Osteoblast (primary cell): ENCODE data around the gene GJA4. TPM values are rescaled to one million over a fixed set of nuclear protein-coding genes. Genes with fewer than 3 reads are reported as not detected.

Experiments used
- DNase-seq: peaks from one replicate; pipeline ENCODE4 v3.0.0; 2011; ENCODE audit warnings: low spot score, mixed read lengths; ENCODE audit not compliant: insufficient read length; ENCODE audit errors: missing footprints
- H2AFZ ChIP-seq: 2 replicates; pipeline ENCODE4 v1.6.0; 2011; ENCODE audit warnings: mild to moderate bottlenecking, low read length
- H3K27ac ChIP-seq: 2 replicates; pipeline ENCODE4 v1.5.1; 2011; ENCODE audit warnings: mild to moderate bottlenecking, low read depth, low read length, moderate library complexity
- H3K27me3 ChIP-seq: 2 replicates; pipeline ENCODE4 v1.6.0; 2012; ENCODE audit warnings: mild to moderate bottlenecking, control low read depth, inconsistent platforms, low read length, moderate library complexity; ENCODE audit not compliant: insufficient read depth
- H3K36me3 ChIP-seq: 2 replicates; pipeline ENCODE4 v1.5.1; 2011; ENCODE audit warnings: mild to moderate bottlenecking, low read length, control low read depth, moderate library complexity; ENCODE audit not compliant: insufficient read depth
- H3K4me1 ChIP-seq: 2 replicates; pipeline ENCODE4 v1.5.1; 2011; ENCODE audit warnings: mild to moderate bottlenecking, low read length, control low read depth, moderate library complexity; ENCODE audit not compliant: insufficient read depth
- H3K4me2 ChIP-seq: 2 replicates; pipeline ENCODE4 v1.6.0; 2011; ENCODE audit warnings: mild to moderate bottlenecking, low read length; ENCODE audit not compliant: insufficient read depth
- H3K4me3 ChIP-seq: fragments of 200-600 bp; sonication (generic); 3 replicates; pipeline ENCODE4 v1.5.1; 2012; ENCODE audit warnings: mild to moderate bottlenecking, low read length, inconsistent platforms; ENCODE audit not compliant: insufficient read depth
- H3K79me2 ChIP-seq: 2 replicates; pipeline ENCODE4 v1.6.0; 2012; ENCODE audit warnings: mild to moderate bottlenecking, low read length, control low read depth, inconsistent platforms; ENCODE audit not compliant: insufficient read depth
- H3K9me3 ChIP-seq: 2 replicates; pipeline ENCODE4 v1.5.1; 2011; ENCODE audit warnings: low read depth, low read length, control low read depth
- H4K20me1 ChIP-seq: 2 replicates; pipeline ENCODE4 v1.6.0; 2012; ENCODE audit warnings: mild to moderate bottlenecking, low read length, control low read depth; ENCODE audit not compliant: insufficient read depth
- CTCF ChIP-seq: IDR thresholded peaks from 2 replicates; pipeline ENCODE4 v1.5.1; 2011; ENCODE audit warnings: mild to moderate bottlenecking, low read depth, low read length, moderate library complexity; ENCODE audit errors: extremely low read depth
- total RNA-seq: library from RNA; depleted of rRNA; stranded (reverse); fragments of >200 nt; gene quantifications from 2 replicates; pipeline ENCODE4 v1.2.3, GENCODE V29; 2012

The GJA4 gene
- total RNA-seq, 1 donor, result not detected

DNA sequence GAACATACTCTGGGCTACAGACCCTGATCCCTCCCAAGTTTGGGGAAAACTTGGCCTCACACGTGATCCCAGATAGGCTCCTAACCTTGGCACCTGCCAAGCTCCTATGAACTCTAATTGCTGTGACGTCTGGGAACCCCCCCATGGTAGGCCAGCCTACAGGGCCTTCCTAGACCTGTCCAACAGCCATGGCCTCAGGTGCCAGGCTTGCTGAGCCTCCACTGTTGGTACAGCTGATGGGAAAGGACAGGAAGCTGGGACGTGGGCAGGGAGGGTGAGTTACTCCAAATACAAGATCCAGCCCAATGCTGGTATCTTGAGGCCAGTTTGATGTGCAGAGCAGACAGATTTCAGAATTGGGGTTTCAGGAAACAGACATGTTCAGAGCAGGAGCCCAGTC is 47.6 kb downstream of the GJA4 start:
- no peak for TF ChIP-seq CTCF
- Histone ChIP-seq H3K4me2 (no peak overlapping the region), H4K20me1 (peaks cover 20% of the 10 kb centered on the region), H3K27me3 (no peaks in the 10 kb centered on the region), H3K36me3 (no peaks in the 10 kb centered on the region), H3K4me3 (no peak overlapping the region), H2AFZ (no peak overlapping the region), H3K4me1 (peaks cover 3% of the 10 kb centered on the region), H3K9me3 (no peaks in the 10 kb centered on the region), H3K27ac (no peak overlapping the region), H3K79me2 (no peaks in the 10 kb centered on the region)
- no peak for DNase-seq

GRCh38 chr1:34842073-34842472 is 49.3 kb downstream of the GJA4 start:
- H2AFZ ChIP-seq, result no peak overlapping the region
- H3K4me1 ChIP-seq, result no peaks in the 10 kb centered on the region
- no peak overlapping the region for H3K4me2 ChIP-seq
- no peak overlapping the region for H3K27ac ChIP-seq
- H3K4me3 ChIP-seq, result no peak overlapping the region
- no peaks in the 10 kb centered on the region for H3K36me3 ChIP-seq
- no peaks in the 10 kb centered on the region for H3K79me2 ChIP-seq
- H4K20me1 ChIP-seq, result peaks cover 23% of the 10 kb centered on the region
- H3K9me3 ChIP-seq, result no peaks in the 10 kb centered on the region
- no peak for TF ChIP-seq CTCF
- H3K27me3 ChIP-seq, result no peaks in the 10 kb centered on the region
- no peak for DNase-seq

- Histone ChIP-seq H3K4me1 (no peaks in the 10 kb centered on the region), H3K36me3 (no peaks in the 10 kb centered on the region), H2AFZ (no peak overlapping the region), H3K4me3 (no peak overlapping the region), H3K27me3 (no peaks in the 10 kb centered on the region), H3K79me2 (no peaks in the 10 kb centered on the region), H4K20me1 (peaks cover 31% of the 10 kb centered on the region), H3K9me3 (no peaks in the 10 kb centered on the region), H3K27ac (no peak overlapping the region), H3K4me2 (no peak overlapping the region)
- no peak for TF ChIP-seq CTCF
- DNase-seq, result no peak
Observed at GRCh38 chr1:34842952-34843371, 50.2 kb downstream of the GJA4 start.

DNA sequence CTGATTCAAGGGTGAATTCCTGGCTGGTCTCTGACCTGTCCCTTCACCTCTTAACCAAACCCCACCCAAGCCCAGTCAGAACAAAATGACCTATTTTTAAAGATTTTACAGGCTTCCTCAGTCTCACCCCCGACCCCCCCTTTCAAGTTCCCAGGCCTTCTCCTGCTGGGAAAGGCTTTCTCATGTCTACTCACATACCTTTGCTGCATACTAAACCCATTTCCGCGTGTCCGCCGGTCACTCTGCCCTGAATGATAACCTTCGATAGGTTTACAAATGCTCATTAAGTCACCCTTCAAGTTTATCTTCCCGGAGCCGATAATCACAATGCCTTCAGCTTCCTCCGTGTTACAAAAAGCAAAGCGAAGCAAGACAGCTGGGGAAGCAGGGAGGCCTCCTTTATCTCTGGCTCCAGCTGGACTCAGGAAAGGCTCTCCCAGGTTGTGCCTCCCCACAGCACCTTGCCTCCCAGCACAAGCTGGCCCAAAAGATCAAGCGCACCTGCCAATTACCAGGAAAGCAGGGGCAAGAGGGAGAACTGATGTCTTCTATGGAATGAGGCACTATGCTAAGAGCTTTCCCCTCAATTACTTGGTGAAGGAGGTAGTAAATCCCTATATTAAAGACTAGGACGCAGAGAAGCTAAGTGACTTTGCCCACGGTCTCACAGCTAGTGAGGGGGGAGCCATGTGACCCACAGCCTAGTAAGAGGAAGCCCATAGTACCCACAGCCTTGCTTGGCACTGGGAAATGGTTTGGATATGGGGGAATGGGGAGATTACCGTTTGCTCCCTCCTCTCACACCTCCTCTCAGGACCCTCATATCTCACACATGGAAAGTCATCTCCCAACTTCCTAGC is 50.8 kb downstream of the GJA4 start:
- Histone ChIP-seq H3K27me3 (no peaks in the 10 kb centered on the region), H3K79me2 (no peaks in the 10 kb centered on the region), H2AFZ (no peak overlapping the region), H3K36me3 (no peaks in the 10 kb centered on the region), H3K9me3 (no peaks in the 10 kb centered on the region), H4K20me1 (peaks cover 31% of the 10 kb centered on the region), H3K4me1 (no peaks in the 10 kb centered on the region), H3K4me2 (no peak overlapping the region), H3K4me3 (no peak overlapping the region), H3K27ac (no peak overlapping the region)
- no peak for DNase-seq
- TF ChIP-seq CTCF, result no peak
